Heart left ventricle (tissue), 16 donors: ENCODE measurements around the gene SPTBN1. TPM values are rescaled to one million over a fixed set of nuclear protein-coding genes. Genes with fewer than 3 reads are reported as not detected.
A peak's percentile ranks its signal among the peaks of the same experiment; 100 is the strongest.
"Not testable (repeated sequence)": the region's sequence is repeated elsewhere in the genome, so short reads cannot be mapped to it uniquely, and the experiment has no call there.

Source experiments
- ATAC-seq, 4 donors: fragments of 200-7000 bp; cut with Tn5 transposase; one replicate each; pipeline ENCODE4 v1.9.1; 2020 to 2022; ENCODE audit warnings: moderate library complexity in 4 of 4, mild to moderate bottlenecking in 3 of 4, moderate number of reproducible peaks in 1 of 4
- DNase-seq, 5 donors: peaks; one replicate each; pipeline ENCODE4 v3.0.0-alpha.2; 2020
- H3K27ac ChIP-seq, 12 donors: fragments of 200-600 bp; sonication (generic) in 4 of 12; one replicate each; pipeline versions ENCODE4 v1.5.0 to v1.8.0; 2016 to 2022; ENCODE audit warnings: mild to moderate bottlenecking in 2 of 12
- H3K27me3 ChIP-seq, 9 donors: fragments of 200-600 bp; sonication (generic) in 2 of 9; one replicate each; pipeline versions ENCODE4 v1.5.1 to v1.8.0; 2016 to 2022; ENCODE audit warnings: mild to moderate bottlenecking in 3 of 9
- H3K36me3 ChIP-seq, 9 donors: fragments of 200-600 bp; sonication (generic) in 2 of 9; one replicate each; pipeline versions ENCODE4 v1.5.0 to v1.8.0; 2018 to 2022; ENCODE audit warnings: mild to moderate bottlenecking in 2 of 9
- H3K4me1 ChIP-seq, 12 donors: fragments of 200-600 bp; sonication (generic) in 4 of 12; one replicate each; pipeline versions ENCODE4 v1.5.0 to v1.8.0; 2016 to 2022; ENCODE audit warnings: mild to moderate bottlenecking in 3 of 12
- H3K4me3 ChIP-seq, 12 donors: fragments of 200-600 bp; sonication (generic) in 4 of 12; one replicate each; pipeline versions ENCODE4 v1.5.0 to v1.8.0; 2017 to 2022; ENCODE audit warnings: mild to moderate bottlenecking in 9 of 12, moderate library complexity in 4 of 12
- H3K9me3 ChIP-seq, 12 donors: fragments of 200-600 bp; sonication (generic) in 4 of 12; one replicate each; pipeline versions ENCODE4 v1.5.0 to v1.8.0; 2016 to 2022; ENCODE audit warnings: mild to moderate bottlenecking in 1 of 12
- POLR2A ChIP-seq, 2 donors: fragments of 450-650 bp; IDR thresholded peaks; one replicate each; pipeline ENCODE4 v1.6.1; 2017; ENCODE audit warnings: antibody characterized with exemption in 2 of 2, mild to moderate bottlenecking in 2 of 2, moderate library complexity in 2 of 2
- WGBS, 4 donors: extraction: QIAGEN DNeasy Blood & Tissue Kit in 2 of 4; methylation state at CpG; one replicate each; pipeline versions ENCODE4 v1.1.5 to v1.1.7; 2013 to 2018; 5-methylcytosine and 5-hydroxymethylcytosine counted together
- intact Hi-C, 10 donors: fragments of 100-400 bp; cut with DNase I; formaldehyde crosslinking; loops; one replicate each; pipeline versions ENCODE4 v1.11.1 to v1.14.2; 2022
- polyA plus RNA-seq, 2 donors: library from polyadenylated mRNA; stranded (reverse); fragments of 200-250 nt; gene quantifications; one replicate each; pipeline ENCODE4 v1.2.3, GENCODE V29; 2013
- total RNA-seq, 9 donors: library from RNA; depleted of rRNA in 2 of 9; stranded (reverse); fragments of >200 nt in 2 of 9; fragmentation: NEBNext Ultra II Directional in 3 of 9; extraction: Animal tissue kit (Norgen Biotek cat#: 25700) in 3 of 9; gene quantifications; one replicate each; pipeline versions ENCODE4 v1.1.0 to v1.2.4, GENCODE V29; 2016 to 2023
- TF ChIP-seq, protein P1 (sequence below), 12 donors: fragments of 200-600 bp; sonication (generic) in 4 of 12; IDR thresholded peaks; one replicate each; pipeline versions ENCODE4 v1.5.0 to v1.8.0; 2018 to 2022; ENCODE audit warnings: antibody characterized with exemption in 12 of 12, mild to moderate bottlenecking in 5 of 12
- donor health status: ischemic (EF 13 %, LVEDD 7.1; RV severe dilation, severe dysfunction).
- donor health status: healthy with polysubstance abuse.
- donor health status: DM: no; HTN: yes; CAD: no.
- donor health status: DM: no; HTN: no; CAD: no.
- donor health status: ischemic (EF 25% LVEDD 6.9; RV normal size, moderate dysfunction).
- donor health status: ischemic (EF 25% LVEDD 5.7; RV mildly dilated, moderate dysfunction).
- donor health status: healthy.
- donor health status: DM: yes; HTN: yes; CAD: no.
- donor health status: ischemic (EF 35%, LVEDD 5.7; RV mildly dilated, moderate dysfunction).
- donor health status: nonischemic (EF 11% LVEDD 7.7; RV severe dilation, severe dysfunction).
- donor health status: DM: yes; HTN: yes; CAD: no.
- donor health status: PGD.
- donor health status: ischemic (EF 29% LVEDD 5.4; RV normal size, mild dysfunction).
- donor health status: nonischemic (EF 23%, LVEDD 6.1; RV moderate dilation, normal function).

SPTBN1 gene
- total and polyA plus RNA-seq, 11 donors: 124 to 659 (median 422) TPM

DNA sequence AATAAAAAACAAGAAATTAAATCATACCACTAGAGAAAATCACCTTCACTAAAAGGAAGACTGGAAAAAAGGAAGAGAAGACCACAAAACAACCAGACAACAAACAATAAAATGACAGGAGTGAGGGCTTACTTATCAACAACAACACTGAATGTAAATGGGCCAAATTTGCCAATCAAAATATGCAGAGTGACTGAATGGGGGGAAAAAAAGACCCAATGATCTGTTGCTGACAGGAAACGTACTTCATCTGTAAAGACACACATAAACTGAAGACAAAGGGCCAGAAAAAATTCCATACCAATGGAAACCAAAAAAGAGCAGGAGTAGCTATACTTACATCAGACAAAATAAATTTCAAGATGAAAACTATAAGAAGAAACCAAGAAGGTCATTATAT, 241.8 kb downstream of the SPTBN1 start:
- no peak overlapping the region for H3K27ac ChIP-seq
- ATAC-seq (no peak), DNase-seq (no peak)
- intact Hi-C loops: no loop called here
- H3K36me3 ChIP-seq: no peaks in the 10 kb centered on the region
- TF ChIP-seq, protein P1, sequence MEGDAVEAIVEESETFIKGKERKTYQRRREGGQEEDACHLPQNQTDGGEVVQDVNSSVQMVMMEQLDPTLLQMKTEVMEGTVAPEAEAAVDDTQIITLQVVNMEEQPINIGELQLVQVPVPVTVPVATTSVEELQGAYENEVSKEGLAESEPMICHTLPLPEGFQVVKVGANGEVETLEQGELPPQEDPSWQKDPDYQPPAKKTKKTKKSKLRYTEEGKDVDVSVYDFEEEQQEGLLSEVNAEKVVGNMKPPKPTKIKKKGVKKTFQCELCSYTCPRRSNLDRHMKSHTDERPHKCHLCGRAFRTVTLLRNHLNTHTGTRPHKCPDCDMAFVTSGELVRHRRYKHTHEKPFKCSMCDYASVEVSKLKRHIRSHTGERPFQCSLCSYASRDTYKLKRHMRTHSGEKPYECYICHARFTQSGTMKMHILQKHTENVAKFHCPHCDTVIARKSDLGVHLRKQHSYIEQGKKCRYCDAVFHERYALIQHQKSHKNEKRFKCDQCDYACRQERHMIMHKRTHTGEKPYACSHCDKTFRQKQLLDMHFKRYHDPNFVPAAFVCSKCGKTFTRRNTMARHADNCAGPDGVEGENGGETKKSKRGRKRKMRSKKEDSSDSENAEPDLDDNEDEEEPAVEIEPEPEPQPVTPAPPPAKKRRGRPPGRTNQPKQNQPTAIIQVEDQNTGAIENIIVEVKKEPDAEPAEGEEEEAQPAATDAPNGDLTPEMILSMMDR (IDR thresholded peaks at IDR 0.05): no peak
- no peak for TF ChIP-seq POLR2A (IDR thresholded peaks at IDR 0.05)
- no peaks in the 10 kb centered on the region for H3K4me1 ChIP-seq
- peaks cover 0 to 4% (median 0%) of the 10 kb centered on the region in 12 donors for H3K9me3 ChIP-seq
- WGBS, 4 donors: 94 to 97% (median 96%) methylated on average over 1 of the region's 1 CpG
- no peaks in the 10 kb centered on the region for H3K27me3 ChIP-seq
- H3K4me3 ChIP-seq: no peak overlapping the region

DNA sequence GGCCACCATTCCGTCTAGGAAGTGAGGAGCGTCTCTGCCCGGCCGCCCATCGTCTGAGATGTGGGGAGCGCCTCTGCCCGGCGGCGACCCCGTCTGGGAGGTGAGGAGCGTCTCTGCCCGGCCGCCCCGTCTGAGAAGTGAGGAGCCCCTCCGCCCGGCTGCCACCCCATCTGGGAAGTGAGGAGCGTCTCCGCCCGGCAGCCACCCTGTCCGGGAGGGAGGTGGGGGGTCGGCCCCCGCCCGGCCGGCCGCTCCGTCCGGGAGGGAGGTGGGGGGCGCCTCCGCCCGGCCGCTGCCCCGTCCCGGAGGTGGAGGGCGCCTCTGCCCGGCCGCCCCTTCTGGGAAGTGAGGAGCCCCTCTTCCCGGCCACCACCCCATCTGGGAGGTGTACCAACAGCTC, 242.8 kb downstream of the SPTBN1 start:
- DNase-seq, H3K9me3 ChIP-seq, H3K27ac ChIP-seq, ATAC-seq, intact Hi-C loops, H3K36me3 ChIP-seq, H3K4me3 ChIP-seq, H3K27me3 ChIP-seq, H3K4me1 ChIP-seq: not testable (repeated sequence)
- 82 to 100% (median 96%) methylated on average over 3 to 37 of the region's 37 CpGs for WGBS, 4 donors

DNA sequence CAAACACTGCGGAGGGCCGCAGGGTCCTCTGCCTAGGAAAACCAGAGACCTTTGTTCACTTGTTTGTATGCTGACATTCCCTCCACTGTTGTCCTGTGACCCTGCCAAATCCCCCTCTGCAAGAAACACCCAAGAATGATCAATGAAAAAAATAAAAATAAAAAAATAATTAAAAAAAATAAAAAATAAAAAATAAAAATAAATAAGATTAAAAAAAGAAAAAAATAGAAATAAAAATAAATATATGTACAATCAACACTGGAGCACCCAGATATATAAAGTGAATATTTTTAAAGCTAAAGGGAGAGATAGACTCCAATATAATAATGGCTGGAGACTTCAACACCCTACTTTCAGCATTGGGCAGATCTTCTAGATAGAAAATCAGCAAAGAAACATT, 243.5 kb downstream of the SPTBN1 start:
- ATAC-seq (no peak), DNase-seq (no peak)
- WGBS, 4 donors: 71 to 89% (median 83%) methylated on average over 2 of the region's 2 CpGs
- H3K9me3 ChIP-seq: peaks cover 0 to 4% (median 0%) of the 10 kb centered on the region in 12 donors
- intact Hi-C loops: loop anchor here in 9 of 10 donors (5.0 to 10.0 kb wide), 11 partner anchors 32 to 595 kb away; no protein-coding TSS in a partner anchor
- H3K4me1 ChIP-seq: peaks cover 0 to 5% (median 0%) of the 10 kb centered on the region in 12 donors
- no peak overlapping the region for H3K27ac ChIP-seq
- H3K36me3 ChIP-seq: no peaks in the 10 kb centered on the region
- TF ChIP-seq, protein P1 (IDR thresholded peaks at IDR 0.05): no peak
- TF ChIP-seq POLR2A (IDR thresholded peaks at IDR 0.05): no peak
- H3K27me3 ChIP-seq: no peaks in the 10 kb centered on the region
- H3K4me3 ChIP-seq: no peak overlapping the region

DNA sequence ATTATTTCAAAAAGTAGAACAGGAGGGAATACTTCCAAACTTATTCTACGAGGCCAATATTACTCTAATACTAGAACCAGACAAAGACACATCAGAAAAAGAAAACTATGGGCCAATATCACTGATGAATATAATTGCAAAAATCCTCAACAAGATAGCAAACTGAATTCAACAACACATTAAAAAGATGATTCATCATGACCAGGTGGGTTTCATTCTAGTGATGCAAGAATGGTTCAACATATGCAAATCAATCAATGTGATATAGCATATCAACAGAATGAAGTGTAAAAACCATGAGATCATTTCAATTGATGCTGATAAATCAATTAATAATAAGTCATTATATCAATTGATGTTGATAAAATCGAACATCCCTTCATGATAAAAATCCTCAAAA, 244.9 kb downstream of the SPTBN1 start:
- Histone ChIP-seq H3K27me3 (no peaks in the 10 kb centered on the region), H3K4me1 (peaks cover 0 to 5% (median 0%) of the 10 kb centered on the region in 12 donors), H3K9me3 (peaks cover 0 to 4% (median 0%) of the 10 kb centered on the region in 12 donors), H3K36me3 (no peaks in the 10 kb centered on the region), H3K4me3 (no peak overlapping the region), H3K27ac (no peak overlapping the region)
- 87 to 94% (median 89%) methylated on average over 2 of the region's 2 CpGs for WGBS, 4 donors
- DNase-seq (no peak), ATAC-seq (no peak)
- intact Hi-C loops: loop anchor here in 9 of 10 donors (5.0 to 10.0 kb wide), 11 partner anchors 34 to 596 kb away; no protein-coding TSS in a partner anchor
- TF ChIP-seq, protein P1 (IDR thresholded peaks at IDR 0.05): no peak
- no peak for TF ChIP-seq POLR2A (IDR thresholded peaks at IDR 0.05)

DNA sequence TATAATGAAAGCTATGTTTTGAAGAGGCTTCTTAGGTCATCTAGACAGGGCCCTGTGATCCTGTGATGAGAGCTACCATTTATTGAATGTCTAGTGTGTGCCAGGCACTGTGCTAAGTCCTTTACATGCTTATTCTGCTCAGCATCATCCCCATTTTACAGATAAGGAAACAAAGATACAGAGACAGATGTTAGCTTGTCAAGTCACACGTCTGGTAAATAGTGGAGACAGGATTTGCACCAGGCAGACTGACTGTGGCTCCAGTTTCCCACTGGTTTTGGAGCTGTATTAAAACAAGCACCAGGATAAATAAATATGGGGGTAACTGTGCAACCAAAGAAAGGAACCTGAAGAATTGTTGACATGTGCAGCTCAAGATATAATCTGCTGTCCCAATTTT, 248.1 kb downstream of the SPTBN1 start:
- H3K36me3 ChIP-seq: no peaks in the 10 kb centered on the region
- DNase-seq: no peak
- ATAC-seq: no peak
- H3K9me3 ChIP-seq: peaks cover 0 to 4% (median 0%) of the 10 kb centered on the region in 12 donors
- H3K27me3 ChIP-seq: peaks cover 0 to 12% (median 0%) of the 10 kb centered on the region in 9 donors
- H3K27ac ChIP-seq: peak overlapping the region in 2 of 12 donors; percentile 11 to 30
- no peak overlapping the region for H3K4me3 ChIP-seq
- H3K4me1 ChIP-seq: peaks cover 0 to 10% (median 0%) of the 10 kb centered on the region in 12 donors
- intact Hi-C loops: loop anchor here in 9 of 10 donors (1.0 to 10.0 kb wide), 15 partner anchors 37 to 599 kb away; no protein-coding TSS in a partner anchor
- WGBS, 4 donors: 52 to 74% (median 60%) methylated on average over 1 of the region's 1 CpG
- TF ChIP-seq, protein P1 (IDR thresholded peaks at IDR 0.05): no peak
- TF ChIP-seq POLR2A (IDR thresholded peaks at IDR 0.05): no peak
